COR-L47 (cell line): ENCODE data around the gene DOCK4.
A peak's percentile ranks its signal among the peaks of the same experiment; 100 is the strongest.

Source experiments
- DNase-seq: peaks from one replicate; lab custom pipeline; 2025; lab: John Stamatoyannopoulos, UW

Gene DOCK4

GRCh38 chr7:112053737-112054069, 152.5 kb downstream of the DOCK4 start:
- no peak for DNase-seq

- DNase-seq, result no peak
Measured at GRCh38 chr7:112052993-112053736, 153.0 kb downstream of the DOCK4 start.

- DNase-seq, result no peak
Measured at GRCh38 chr7:112052498-112052897, 153.7 kb downstream of the DOCK4 start.

- no peak for DNase-seq
Measured at GRCh38 chr7:112050250-112050881, 155.8 kb downstream of the DOCK4 start.

- DNase-seq, result no peak
Measured at GRCh38 chr7:112049555-112050249, 156.5 kb downstream of the DOCK4 start.

GRCh38 chr7:112047421-112047820, 158.8 kb downstream of the DOCK4 start:
- DNase-seq, result no peak

GRCh38 chr7:112045222-112045621, 161.0 kb downstream of the DOCK4 start:
- DNase-seq, result no peak

- DNase-seq, result no peak
Measured at GRCh38 chr7:112042631-112043030, 163.6 kb downstream of the DOCK4 start.

- no peak for DNase-seq
Measured at GRCh38 chr7:112038353-112038752, 167.8 kb downstream of the DOCK4 start.

GRCh38 chr7:112036071-112036470, 170.1 kb downstream of the DOCK4 start:
- no peak for DNase-seq

- no peak for DNase-seq
Measured at GRCh38 chr7:112031689-112032088, 174.5 kb downstream of the DOCK4 start.

- DNase-seq, result no peak
Measured at GRCh38 chr7:112025556-112025955, 180.6 kb downstream of the DOCK4 start.

- DNase-seq, result no peak
Measured at GRCh38 chr7:112023786-112024185, 182.4 kb downstream of the DOCK4 start.

GRCh38 chr7:112023282-112023681, 182.9 kb downstream of the DOCK4 start:
- DNase-seq, result no peak

GRCh38 chr7:112022128-112022527, 184.1 kb downstream of the DOCK4 start:
- DNase-seq, result peak; percentile 14

GRCh38 chr7:112021379-112022044, 184.7 kb downstream of the DOCK4 start:
- no peak for DNase-seq

GRCh38 chr7:112020800-112021199, 185.4 kb downstream of the DOCK4 start:
- DNase-seq, result no peak

GRCh38 chr7:112019932-112020331, 186.3 kb downstream of the DOCK4 start:
- no peak for DNase-seq

GRCh38 chr7:112018305-112019030, 187.7 kb downstream of the DOCK4 start:
- DNase-seq, result no peak

- DNase-seq, result no peak
Measured at GRCh38 chr7:112015146-112015545, 191.1 kb downstream of the DOCK4 start.

- no peak for DNase-seq
Measured at GRCh38 chr7:112014347-112014746, 191.9 kb downstream of the DOCK4 start.

- DNase-seq, result no peak
Measured at GRCh38 chr7:112013274-112013673, 192.9 kb downstream of the DOCK4 start.
